ENCODE data around the gene HSPB7.

HSPB7 gene

GRCh38 chr1:16010837-16011236 lies 7.0 kb downstream of the HSPB7 start:
- Histone ChIP-seq H3K4me3 (replicated peaks; ENCODE audit: insufficient read depth, low read length) (no peak overlapping the region), H3K27me3 (ENCODE audit: insufficient read depth, poor library complexity, severe bottlenecking) (no peaks in the 10 kb centered on the region), H3K27ac (replicated peaks) (no peak overlapping the region)
- TF ChIP-seq SPI1 (IDR thresholded peaks at IDR 0.05; ENCODE audit: borderline replicate concordance, low read depth) = no peak
- TF ChIP-seq POLR2AphosphoS5 (IDR thresholded peaks at IDR 0.05; ENCODE audit: low read depth) = no peak
- TF ChIP-seq REST (IDR thresholded peaks at IDR 0.05; ENCODE audit: insufficient replicate concordance, low read depth) = no peak
- no peak for TF ChIP-seq GABPA (IDR thresholded peaks at IDR 0.05; ENCODE audit: low read depth)
- no peak for TF ChIP-seq CTCF (IDR thresholded peaks at IDR 0.05; ENCODE audit: insufficient read depth, low read length)
- no peak for DNase-seq (ENCODE audit: low read depth in 1 of 2, low spot score in 1 of 2)

GRCh38 chr1:16009678-16010077 lies 8.2 kb downstream of the HSPB7 start:
- H3K27me3 ChIP-seq (ENCODE audit: insufficient read depth, poor library complexity, severe bottlenecking) = no peaks in the 10 kb centered on the region
- TF ChIP-seq REST (IDR thresholded peaks at IDR 0.05; ENCODE audit: insufficient replicate concordance, low read depth) = no peak
- no peak for TF ChIP-seq CTCF (IDR thresholded peaks at IDR 0.05; ENCODE audit: insufficient read depth, low read length)
- no peak for DNase-seq (ENCODE audit: low read depth in 1 of 2, low spot score in 1 of 2)
- H3K4me3 ChIP-seq (replicated peaks; ENCODE audit: insufficient read depth, low read length) = no peak overlapping the region
- H3K27ac ChIP-seq (replicated peaks) = no peak overlapping the region

- Histone ChIP-seq H3K27ac (replicated peaks) (no peak overlapping the region), H3K27me3 (ENCODE audit: insufficient read depth, poor library complexity, severe bottlenecking) (no peaks in the 10 kb centered on the region), H3K4me3 (replicated peaks; ENCODE audit: insufficient read depth, low read length) (no peak overlapping the region)
- peak; percentile 58 to 64 for DNase-seq (ENCODE audit: low read depth in 1 of 2, low spot score in 1 of 2)
- no peak for TF ChIP-seq SPI1 (IDR thresholded peaks at IDR 0.05; ENCODE audit: borderline replicate concordance, low read depth)
- no peak for TF ChIP-seq REST (IDR thresholded peaks at IDR 0.05; ENCODE audit: insufficient replicate concordance, low read depth)
- peak; percentile 94 for TF ChIP-seq CTCF (IDR thresholded peaks at IDR 0.05; ENCODE audit: insufficient read depth, low read length)
- TF ChIP-seq POLR2AphosphoS5 (IDR thresholded peaks at IDR 0.05; ENCODE audit: low read depth) = no peak
- TF ChIP-seq GABPA (IDR thresholded peaks at IDR 0.05; ENCODE audit: low read depth) = no peak
Observed at GRCh38 chr1:16009030-16009460, 8.8 kb downstream of the HSPB7 start.

Data from HL-60 (cell line).